ENCODE data around the gene METTL17.
"Not testable (repeated sequence)": the region's sequence is repeated elsewhere in the genome, so short reads cannot be mapped to it uniquely, and the experiment has no call there.

The METTL17 gene

GRCh38 chr14:20997564-20997963 lies 7.8 kb downstream of the METTL17 start:
- DNase-seq, result no peak

- no peak for DNase-seq
Observed at GRCh38 chr14:20998139-20998538, 8.4 kb downstream of the METTL17 start.

GRCh38 chr14:20998674-20999366 lies 9.0 kb downstream of the METTL17 start, which contains the start of gene SLC39A2:
Gene SLC39A2 (plus strand): TSS chr14:20999293. CDS start chr14:20999447, 154 bp downstream.
- no peak for DNase-seq

GRCh38 chr14:20999591-20999990 lies 9.8 kb downstream of the METTL17 start:
- DNase-seq, result no peak

GRCh38 chr14:21001218-21001617 lies 11.4 kb downstream of the METTL17 start:
- no peak for DNase-seq

GRCh38 chr14:21003788-21004346 lies 14.1 kb downstream of the METTL17 start:
- no peak for DNase-seq

GRCh38 chr14:21009721-21010120 lies 19.9 kb downstream of the METTL17 start:
- DNase-seq, result not testable (repeated sequence)

GRCh38 chr14:21011136-21011535 lies 21.4 kb downstream of the METTL17 start:
- no peak for DNase-seq

- DNase-seq, result peak; percentile 80
Observed at GRCh38 chr14:21014761-21015190, 25.0 kb downstream of the METTL17 start.

GRCh38 chr14:21015312-21015711 lies 25.5 kb downstream of the METTL17 start:
- no peak for DNase-seq

GRCh38 chr14:21016413-21017190 lies 26.8 kb downstream of the METTL17 start:
- DNase-seq, result no peak

- no peak for DNase-seq
Observed at GRCh38 chr14:21017528-21018245, 27.9 kb downstream of the METTL17 start.

- DNase-seq, result no peak
Observed at GRCh38 chr14:21018286-21018685, 28.5 kb downstream of the METTL17 start.

- DNase-seq, result no peak
Observed at GRCh38 chr14:21018781-21019180, 29.0 kb downstream of the METTL17 start.

- DNase-seq, result no peak
Observed at GRCh38 chr14:21019366-21019765, 29.6 kb downstream of the METTL17 start.

GRCh38 chr14:21020977-21021545 lies 31.3 kb downstream of the METTL17 start:
- DNase-seq, result no peak

GRCh38 chr14:21022686-21023085 lies 32.9 kb downstream of the METTL17 start:
- no peak for DNase-seq

- no peak for DNase-seq
Observed at GRCh38 chr14:21023174-21023573, 33.4 kb downstream of the METTL17 start.

GRCh38 chr14:21023817-21024584 lies 34.2 kb downstream of the METTL17 start:
- DNase-seq, result no peak

- peak; percentile 72 for DNase-seq
Observed at GRCh38 chr14:21024585-21025370, 35.0 kb downstream of the METTL17 start, which contains the start of gene NDRG2. Gene NDRG2 (minus strand): TSS chr14:21025061. CDS start chr14:21023315, 1,746 bp downstream.

Data from activated naive CD4-positive, alpha-beta T cell treated with Interleukin-2 at 50 U/mL for 16 hours (primary cell).